GM12878 (cell line): ENCODE data around the gene SCARB2. TPM values are rescaled to one million over a fixed set of nuclear protein-coding genes. Genes with fewer than 3 reads are reported as not detected.

Experiments
- ATAC-seq: fragments of 200-7000 bp; cut with Tn5 transposase; 3 replicates; pipeline ENCODE4 v1.9.1; 2020; ENCODE audit warnings: mild to moderate bottlenecking, moderate library complexity
- BruUV-seq: library from RNA; stranded (reverse); fragments of 400-500 nt; replicated peaks from 2 replicates; lab custom pipeline; 2021; lab: Mats Ljungman, UMichigan
- CTCF ChIA-PET: fragments of 300-600 bp; sonication (Branson Sonifier 250); formaldehyde crosslinking; extraction: SDS; loops from one replicate; lab custom pipeline; 2021; ENCODE audit warnings: inconsistent platforms; lab: Yijun Ruan, JAX
- POLR2A ChIA-PET: fragments of 350-600 bp; formaldehyde crosslinking; extraction: SDS; loops from one replicate; lab custom pipeline; 2021; ENCODE audit warnings: inconsistent platforms; lab: Charles Lee
- RAD21 ChIA-PET: fragments of 300-600 bp; sonication (Branson Sonifier 250); formaldehyde crosslinking; loops from one replicate; lab custom pipeline; 2023; ENCODE audit warnings: antibody characterized with exemption; ENCODE audit not compliant: unreplicated experiment; lab: Charles Lee
- SMC1A ChIA-PET: fragments of 300-600 bp; sonication (Branson Sonifier 250); formaldehyde crosslinking; loops from one replicate; lab custom pipeline; 2023; ENCODE audit not compliant: unreplicated experiment, uncharacterized antibody; lab: Charles Lee
- DNase-seq: peaks from one replicate; pipeline ENCODE4 v3.0.0-alpha.2; 2011; ENCODE audit warnings: low read depth, low spot score
- FAIRE-seq: peaks from 3 replicates; lab custom pipeline; 2011; peaks lifted over from hg19 to GRCh38; lab: Jason Lieb, UNC
- H2AFZ ChIP-seq: 2 replicates; pipeline ENCODE4 v1.6.0; 2011; ENCODE audit warnings: low read depth, low read length, control low read depth; ENCODE audit not compliant: control insufficient read depth
- H3K27ac ChIP-seq: 2 replicates; pipeline ENCODE4 v1.5.1; 2011; ENCODE audit warnings: control low read depth; ENCODE audit not compliant: control insufficient read depth, insufficient read depth
- H3K27me3 ChIP-seq, 2 experiments: replicated peaks in 1 of 2; 2 replicates each; pipeline versions ENCODE4 v1.6.0 to v1.6.1; 2011; ENCODE audit warnings: low read length in 1 of 2; ENCODE audit not compliant: control insufficient read depth in 2 of 2, insufficient read depth in 2 of 2
- H3K36me3 ChIP-seq, 2 experiments: 2 replicates each; pipeline ENCODE4 v1.5.1; 2011; ENCODE audit warnings: low read length in 1 of 2; ENCODE audit not compliant: control insufficient read depth in 2 of 2, insufficient read depth in 2 of 2
- H3K4me1 ChIP-seq: 2 replicates; pipeline ENCODE4 v1.6.1; 2011; ENCODE audit warnings: mild to moderate bottlenecking, low read length, moderate library complexity, mixed read lengths; ENCODE audit not compliant: control insufficient read depth, insufficient read depth
- H3K4me2 ChIP-seq: 2 replicates; pipeline ENCODE4 v1.6.0; 2011; ENCODE audit warnings: control low read depth; ENCODE audit not compliant: control insufficient read depth, insufficient read depth
- H3K4me3 ChIP-seq: fragments of 200-600 bp; sonication (generic); 2 replicates; pipeline ENCODE4 v1.5.1; 2016
- H3K79me2 ChIP-seq: 2 replicates; pipeline ENCODE4 v1.6.0; 2011; ENCODE audit warnings: low read length; ENCODE audit not compliant: control insufficient read depth, insufficient read depth
- H3K9ac ChIP-seq: 2 replicates; pipeline ENCODE4 v1.8.0; 2011; ENCODE audit warnings: low read length, control low read depth, mixed read lengths; ENCODE audit not compliant: control insufficient read depth, insufficient read depth
- H3K9me3 ChIP-seq: replicated peaks from 3 replicates; pipeline ENCODE4 v1.5.1; 2011; ENCODE audit warnings: mild to moderate bottlenecking, low read length; ENCODE audit not compliant: control insufficient read depth, insufficient read depth
- H4K20me1 ChIP-seq: 2 replicates; pipeline ENCODE4 v1.6.0; 2011; ENCODE audit not compliant: control insufficient read depth, insufficient read depth
- ATF7 ChIP-seq: fragments of 450-650 bp; IDR thresholded peaks from 2 replicates; pipeline ENCODE4 v1.6.1; 2016; ENCODE audit warnings: low read depth, mild to moderate bottlenecking
- CBX3 ChIP-seq: fragments of 200-600 bp; sonication (generic); IDR thresholded peaks from 2 replicates; pipeline ENCODE4 v1.6.1; 2016; ENCODE audit warnings: low read depth, borderline replicate concordance
- CBX5 ChIP-seq: sonication (generic); IDR thresholded peaks from 2 replicates; pipeline ENCODE4 v1.6.1; 2016; ENCODE audit warnings: low read depth, moderate library complexity, mild to moderate bottlenecking, inconsistent platforms
- CHD1 ChIP-seq: IDR thresholded peaks from 2 replicates; pipeline ENCODE4 v1.6.1; 2012; ENCODE audit warnings: low read depth, low read length, improper control_type of control experiment
- CHD4 ChIP-seq: fragments of 200-600 bp; sonication (generic); IDR thresholded peaks from 2 replicates; pipeline ENCODE4 v1.6.1; 2016; ENCODE audit warnings: mild to moderate bottlenecking
- CREB1 ChIP-seq: IDR thresholded peaks from 2 replicates; pipeline ENCODE4 v1.6.1; 2012; ENCODE audit warnings: low read depth, mild to moderate bottlenecking, inconsistent platforms
- KDM1A ChIP-seq: fragments of 200-600 bp; sonication (generic); IDR thresholded peaks from 2 replicates; pipeline ENCODE4 v1.6.1; 2016; ENCODE audit warnings: borderline replicate concordance
- NR2F1 ChIP-seq: fragments of 450-650 bp; conservative IDR thresholded peaks from 2 replicates; pipeline ENCODE4 v1.6.1; 2017; ENCODE audit warnings: mild to moderate bottlenecking
- RUNX3 ChIP-seq: IDR thresholded peaks from 2 replicates; pipeline ENCODE4 v1.6.1; 2012; ENCODE audit warnings: low read length, inconsistent platforms
- SUPT20H ChIP-seq: IDR thresholded peaks from 2 replicates; pipeline ENCODE4 v1.6.1; 2011; ENCODE audit warnings: low read depth, mild to moderate bottlenecking, low read length, moderate library complexity, borderline replicate concordance; ENCODE audit not compliant: control insufficient read depth
- TCF12 ChIP-seq: IDR thresholded peaks from 2 replicates; pipeline ENCODE4 v1.6.1; 2011; ENCODE audit warnings: low read depth, mild to moderate bottlenecking, low read length
- ZNF217 ChIP-seq: fragments of 450-650 bp; IDR thresholded peaks from 2 replicates; pipeline ENCODE4 v1.6.1; 2017; ENCODE audit warnings: antibody characterized with exemption, mild to moderate bottlenecking
- in situ Hi-C: fragments of 300-500 bp; cut with MboI; formaldehyde crosslinking; loops from 9 replicates; pipeline ENCODE4 v1.14.3; 2018; ENCODE audit warnings: mixed read lengths
- intact Hi-C: fragments of 100-400 bp; cut with micrococcal nuclease; formaldehyde crosslinking; loops from one replicate; pipeline ENCODE4 v1.14.2; 2022; ENCODE audit not compliant: unreplicated experiment
- polyA plus RNA-seq, 11 experiments: library from polyadenylated mRNA; depleted of rRNA in 4 of 11; unstranded in 6 of 11; stranded (reverse) in 5 of 11; fragments of >200 nt; fragmentation: Nextera tagmentation in 4 of 11; fragmentation: Illumina TruSeq in 1 of 11; extraction: Ambion mirVana in 4 of 11; extraction: Trizol in 1 of 11; gene quantifications; 1 replicate in 1 of 11; 2 replicates in 10 of 11; pipeline versions ENCODE4 v1.2.1 to v1.2.3, GENCODE V29; 2011 to 2016; ENCODE audit warnings: inconsistent platforms in 2 of 11, missing spikeins in 2 of 11, low read depth in 1 of 11
- total RNA-seq, 4 experiments: library from RNA; depleted of rRNA in 3 of 4; stranded (reverse); fragments of >200 nt in 3 of 4; fragmentation: Illumina TruSeq in 1 of 4; extraction: Trizol in 1 of 4; gene quantifications; 2 replicates each; pipeline versions ENCODE4 v1.2.1 to v1.2.3, GENCODE V29; 2013 to 2021
- TF ChIP-seq, protein P1 (sequence below): IDR thresholded peaks from 2 replicates; pipeline ENCODE4 v1.6.1; 2012; ENCODE audit warnings: improper control_type of control experiment, low read depth, low read length; ENCODE audit not compliant: insufficient replicate concordance
- TF ChIP-seq, protein P2 (sequence below): IDR thresholded peaks from 2 replicates; pipeline ENCODE4 v1.6.1; 2012; ENCODE audit warnings: mild to moderate bottlenecking, low read depth, low read length
- TF ChIP-seq, protein P3 (sequence below): fragments of 450-650 bp; conservative IDR thresholded peaks from 2 replicates; pipeline ENCODE4 v1.6.1; 2017; ENCODE audit warnings: mild to moderate bottlenecking, moderate library complexity

The SCARB2 gene
- total and polyA plus RNA-seq, 10 of the 15 experiments (the other 5 are each of a cell fraction or from before 2014, with no cell fraction given) = 2.1 to 11.7 (median 9.5) TPM

- Histone ChIP-seq H3K9ac (no peak overlapping the region), H3K4me3 (no peak overlapping the region), H3K27me3 (no peaks in the 10 kb centered on the region), H3K9me3 (no peaks in the 10 kb centered on the region), H3K36me3 (no peaks in the 10 kb centered on the region), H4K20me1 (no peaks in the 10 kb centered on the region), H3K4me2 (no peak overlapping the region), H3K79me2 (peaks cover 2% of the 10 kb centered on the region), H3K27ac (no peak overlapping the region), H2AFZ (no peak overlapping the region), H3K4me1 (peaks cover 22% of the 10 kb centered on the region)
- ChIA-PET SMC1A (no interaction called here), RAD21 (no interaction called here), CTCF (interaction anchor here (5.5 kb wide), 1 partner anchor 28 kb away, joined by 38 read pairs; no protein-coding TSS in a partner anchor), POLR2A (interaction anchor here (1.1 kb wide), 1 partner anchor 8 kb away, joined by 3 read pairs; no protein-coding TSS in a partner anchor)
- no peak for FAIRE-seq
- in situ Hi-C loops = no loop called here
- intact Hi-C loops = no loop called here
- BruUV-seq = no TSS peak
- no peak for DNase-seq
- no peak for ATAC-seq
- TF ChIP-seq CBX3 (no peak), CREB1 (no peak), SUPT20H (no peak), CHD1 (no peak), ATF7 (no peak), RUNX3 (no peak), NR2F1 (no peak), ZNF217 (no peak), KDM1A (no peak), CHD4 (no peak), CBX5 (no peak), TCF12 (no peak)
- TF ChIP-seq, protein P1, sequence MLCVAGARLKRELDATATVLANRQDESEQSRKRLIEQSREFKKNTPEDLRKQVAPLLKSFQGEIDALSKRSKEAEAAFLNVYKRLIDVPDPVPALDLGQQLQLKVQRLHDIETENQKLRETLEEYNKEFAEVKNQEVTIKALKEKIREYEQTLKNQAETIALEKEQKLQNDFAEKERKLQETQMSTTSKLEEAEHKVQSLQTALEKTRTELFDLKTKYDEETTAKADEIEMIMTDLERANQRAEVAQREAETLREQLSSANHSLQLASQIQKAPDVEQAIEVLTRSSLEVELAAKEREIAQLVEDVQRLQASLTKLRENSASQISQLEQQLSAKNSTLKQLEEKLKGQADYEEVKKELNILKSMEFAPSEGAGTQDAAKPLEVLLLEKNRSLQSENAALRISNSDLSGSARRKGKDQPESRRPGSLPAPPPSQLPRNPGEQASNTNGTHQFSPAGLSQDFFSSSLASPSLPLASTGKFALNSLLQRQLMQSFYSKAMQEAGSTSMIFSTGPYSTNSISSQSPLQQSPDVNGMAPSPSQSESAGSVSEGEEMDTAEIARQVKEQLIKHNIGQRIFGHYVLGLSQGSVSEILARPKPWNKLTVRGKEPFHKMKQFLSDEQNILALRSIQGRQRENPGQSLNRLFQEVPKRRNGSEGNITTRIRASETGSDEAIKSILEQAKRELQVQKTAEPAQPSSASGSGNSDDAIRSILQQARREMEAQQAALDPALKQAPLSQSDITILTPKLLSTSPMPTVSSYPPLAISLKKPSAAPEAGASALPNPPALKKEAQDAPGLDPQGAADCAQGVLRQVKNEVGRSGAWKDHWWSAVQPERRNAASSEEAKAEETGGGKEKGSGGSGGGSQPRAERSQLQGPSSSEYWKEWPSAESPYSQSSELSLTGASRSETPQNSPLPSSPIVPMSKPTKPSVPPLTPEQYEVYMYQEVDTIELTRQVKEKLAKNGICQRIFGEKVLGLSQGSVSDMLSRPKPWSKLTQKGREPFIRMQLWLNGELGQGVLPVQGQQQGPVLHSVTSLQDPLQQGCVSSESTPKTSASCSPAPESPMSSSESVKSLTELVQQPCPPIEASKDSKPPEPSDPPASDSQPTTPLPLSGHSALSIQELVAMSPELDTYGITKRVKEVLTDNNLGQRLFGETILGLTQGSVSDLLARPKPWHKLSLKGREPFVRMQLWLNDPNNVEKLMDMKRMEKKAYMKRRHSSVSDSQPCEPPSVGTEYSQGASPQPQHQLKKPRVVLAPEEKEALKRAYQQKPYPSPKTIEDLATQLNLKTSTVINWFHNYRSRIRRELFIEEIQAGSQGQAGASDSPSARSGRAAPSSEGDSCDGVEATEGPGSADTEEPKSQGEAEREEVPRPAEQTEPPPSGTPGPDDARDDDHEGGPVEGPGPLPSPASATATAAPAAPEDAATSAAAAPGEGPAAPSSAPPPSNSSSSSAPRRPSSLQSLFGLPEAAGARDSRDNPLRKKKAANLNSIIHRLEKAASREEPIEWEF = no peak
- TF ChIP-seq, protein P2, sequence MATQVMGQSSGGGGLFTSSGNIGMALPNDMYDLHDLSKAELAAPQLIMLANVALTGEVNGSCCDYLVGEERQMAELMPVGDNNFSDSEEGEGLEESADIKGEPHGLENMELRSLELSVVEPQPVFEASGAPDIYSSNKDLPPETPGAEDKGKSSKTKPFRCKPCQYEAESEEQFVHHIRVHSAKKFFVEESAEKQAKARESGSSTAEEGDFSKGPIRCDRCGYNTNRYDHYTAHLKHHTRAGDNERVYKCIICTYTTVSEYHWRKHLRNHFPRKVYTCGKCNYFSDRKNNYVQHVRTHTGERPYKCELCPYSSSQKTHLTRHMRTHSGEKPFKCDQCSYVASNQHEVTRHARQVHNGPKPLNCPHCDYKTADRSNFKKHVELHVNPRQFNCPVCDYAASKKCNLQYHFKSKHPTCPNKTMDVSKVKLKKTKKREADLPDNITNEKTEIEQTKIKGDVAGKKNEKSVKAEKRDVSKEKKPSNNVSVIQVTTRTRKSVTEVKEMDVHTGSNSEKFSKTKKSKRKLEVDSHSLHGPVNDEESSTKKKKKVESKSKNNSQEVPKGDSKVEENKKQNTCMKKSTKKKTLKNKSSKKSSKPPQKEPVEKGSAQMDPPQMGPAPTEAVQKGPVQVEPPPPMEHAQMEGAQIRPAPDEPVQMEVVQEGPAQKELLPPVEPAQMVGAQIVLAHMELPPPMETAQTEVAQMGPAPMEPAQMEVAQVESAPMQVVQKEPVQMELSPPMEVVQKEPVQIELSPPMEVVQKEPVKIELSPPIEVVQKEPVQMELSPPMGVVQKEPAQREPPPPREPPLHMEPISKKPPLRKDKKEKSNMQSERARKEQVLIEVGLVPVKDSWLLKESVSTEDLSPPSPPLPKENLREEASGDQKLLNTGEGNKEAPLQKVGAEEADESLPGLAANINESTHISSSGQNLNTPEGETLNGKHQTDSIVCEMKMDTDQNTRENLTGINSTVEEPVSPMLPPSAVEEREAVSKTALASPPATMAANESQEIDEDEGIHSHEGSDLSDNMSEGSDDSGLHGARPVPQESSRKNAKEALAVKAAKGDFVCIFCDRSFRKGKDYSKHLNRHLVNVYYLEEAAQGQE = no peak
- TF ChIP-seq, protein P3, sequence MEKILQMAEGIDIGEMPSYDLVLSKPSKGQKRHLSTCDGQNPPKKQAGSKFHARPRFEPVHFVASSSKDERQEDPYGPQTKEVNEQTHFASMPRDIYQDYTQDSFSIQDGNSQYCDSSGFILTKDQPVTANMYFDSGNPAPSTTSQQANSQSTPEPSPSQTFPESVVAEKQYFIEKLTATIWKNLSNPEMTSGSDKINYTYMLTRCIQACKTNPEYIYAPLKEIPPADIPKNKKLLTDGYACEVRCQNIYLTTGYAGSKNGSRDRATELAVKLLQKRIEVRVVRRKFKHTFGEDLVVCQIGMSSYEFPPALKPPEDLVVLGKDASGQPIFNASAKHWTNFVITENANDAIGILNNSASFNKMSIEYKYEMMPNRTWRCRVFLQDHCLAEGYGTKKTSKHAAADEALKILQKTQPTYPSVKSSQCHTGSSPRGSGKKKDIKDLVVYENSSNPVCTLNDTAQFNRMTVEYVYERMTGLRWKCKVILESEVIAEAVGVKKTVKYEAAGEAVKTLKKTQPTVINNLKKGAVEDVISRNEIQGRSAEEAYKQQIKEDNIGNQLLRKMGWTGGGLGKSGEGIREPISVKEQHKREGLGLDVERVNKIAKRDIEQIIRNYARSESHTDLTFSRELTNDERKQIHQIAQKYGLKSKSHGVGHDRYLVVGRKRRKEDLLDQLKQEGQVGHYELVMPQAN = no peak
Observed at GRCh38 chr4:76207549-76207948, 6.1 kb downstream of the SCARB2 start.
